HEK293 (cell line): ENCODE measurements around the gene SNX33.

Experiments used
- CTCF ChIA-PET: fragments of 350-600 bp; formaldehyde crosslinking; extraction: SDS; loops from one replicate; lab custom pipeline; 2021; ENCODE audit warnings: antibody characterized with exemption; lab: Yijun Ruan, JAX
- POLR2A ChIA-PET: fragments of 300-600 bp; formaldehyde crosslinking; extraction: SDS; loops from one replicate; lab custom pipeline; 2020; ENCODE audit warnings: antibody characterized with exemption, inconsistent platforms; lab: Yijun Ruan, JAX
- H3K27ac ChIP-seq: fragments of 200-500 bp; sonication (Bioruptor generic); 2 replicates; pipeline ENCODE4 v1.5.1; 2014; ENCODE audit warnings: low read depth, low read length, control low read depth, inconsistent platforms; ENCODE audit errors: extremely low read depth
- H3K36me3 ChIP-seq, 2 experiments: fragments of 200-500 bp in 1 of 2; sonication (Bioruptor generic) in 1 of 2; 1 replicate in 1 of 2; 2 replicates in 1 of 2; pipeline ENCODE4 v1.5.1; 2014 to 2017; ENCODE audit warnings: inconsistent platforms in 2 of 2, low read length in 2 of 2; ENCODE audit not compliant: control insufficient read depth in 2 of 2, insufficient read depth in 1 of 2
- H3K4me1 ChIP-seq: fragments of 200-500 bp; sonication (Bioruptor generic); 2 replicates; pipeline ENCODE4 v1.5.1; 2014; ENCODE audit warnings: mild to moderate bottlenecking, low read length, inconsistent platforms; ENCODE audit not compliant: control insufficient read depth, insufficient read depth
- H3K4me3 ChIP-seq: 2 replicates; pipeline ENCODE4 v1.5.1; 2011; ENCODE audit warnings: low read depth, mild to moderate bottlenecking, control low read depth, low read length, moderate library complexity
- H3K9me3 ChIP-seq: fragments of 200-500 bp; sonication (Bioruptor generic); 2 replicates; pipeline ENCODE4 v1.5.1; 2014; ENCODE audit warnings: low read depth, low read length, inconsistent platforms; ENCODE audit not compliant: control insufficient read depth, insufficient read depth
- CTCF ChIP-seq: fragments of 450-650 bp; formaldehyde crosslinking; IDR thresholded peaks from 2 replicates; pipeline ENCODE4 v1.5.1; 2016; ENCODE audit warnings: missing biosample characterization, missing genetic modification characterization
- GLIS1 ChIP-seq: fragments of 450-650 bp; formaldehyde crosslinking; IDR thresholded peaks from 2 replicates; pipeline ENCODE4 v1.5.1; 2016; ENCODE audit warnings: missing biosample characterization, missing genetic modification characterization
- PATZ1 ChIP-seq: fragments of 450-650 bp; formaldehyde crosslinking; IDR thresholded peaks from 2 replicates; pipeline ENCODE4 v1.5.1; 2016; ENCODE audit warnings: missing biosample characterization, missing genetic modification characterization
- PRDM10 ChIP-seq: fragments of 450-650 bp; formaldehyde crosslinking; IDR thresholded peaks from 2 replicates; pipeline ENCODE4 v1.5.1; 2016; ENCODE audit warnings: missing biosample characterization, missing genetic modification characterization
- ZBTB48 ChIP-seq: fragments of 450-650 bp; formaldehyde crosslinking; IDR thresholded peaks from 2 replicates; pipeline ENCODE4 v1.5.1; 2016; ENCODE audit warnings: missing biosample characterization, missing genetic modification characterization
- ZBTB6 ChIP-seq: fragments of 450-650 bp; formaldehyde crosslinking; IDR thresholded peaks from 2 replicates; pipeline ENCODE4 v1.5.1; 2017; ENCODE audit warnings: missing biosample characterization, missing genetic modification characterization
- ZFP69B ChIP-seq: fragments of 450-650 bp; formaldehyde crosslinking; IDR thresholded peaks from 2 replicates; pipeline ENCODE4 v1.5.1; 2016; ENCODE audit warnings: missing biosample characterization, missing genetic modification characterization
- ZNF114 ChIP-seq: fragments of 450-650 bp; formaldehyde crosslinking; IDR thresholded peaks from 2 replicates; pipeline ENCODE4 v1.5.0; 2017; ENCODE audit warnings: missing biosample characterization, missing genetic modification characterization
- ZNF121 ChIP-seq: fragments of 450-650 bp; formaldehyde crosslinking; IDR thresholded peaks from 2 replicates; pipeline ENCODE4 v1.5.1; 2016; ENCODE audit warnings: missing biosample characterization, missing genetic modification characterization
- ZNF19 ChIP-seq: fragments of 450-650 bp; formaldehyde crosslinking; IDR thresholded peaks from 2 replicates; pipeline ENCODE4; 2016; ENCODE audit warnings: missing biosample characterization, missing genetic modification characterization, low read depth
- ZNF2 ChIP-seq: fragments of 450-650 bp; formaldehyde crosslinking; IDR thresholded peaks from 2 replicates; pipeline ENCODE4 v1.5.1; 2016; ENCODE audit warnings: missing biosample characterization, missing genetic modification characterization
- ZNF223 ChIP-seq: fragments of 450-650 bp; formaldehyde crosslinking; IDR thresholded peaks from 2 replicates; pipeline ENCODE4 v1.5.1; 2016; ENCODE audit warnings: missing biosample characterization, missing genetic modification characterization
- ZNF239 ChIP-seq: fragments of 450-650 bp; formaldehyde crosslinking; IDR thresholded peaks from 2 replicates; pipeline ENCODE4 v1.5.1; 2016; ENCODE audit warnings: missing biosample characterization, missing genetic modification characterization
- ZNF280C ChIP-seq: fragments of 450-650 bp; formaldehyde crosslinking; IDR thresholded peaks from 2 replicates; pipeline ENCODE4 v1.5.1; 2016; ENCODE audit warnings: missing biosample characterization, missing genetic modification characterization
- ZNF394 ChIP-seq: fragments of 450-650 bp; formaldehyde crosslinking; IDR thresholded peaks from 2 replicates; pipeline ENCODE4 v1.5.1; 2016; ENCODE audit warnings: missing biosample characterization, missing genetic modification characterization, mild to moderate bottlenecking, moderate library complexity, borderline replicate concordance
- ZNF610 ChIP-seq: fragments of 450-650 bp; formaldehyde crosslinking; IDR thresholded peaks from 2 replicates; pipeline ENCODE4 v1.5.1; 2016; ENCODE audit warnings: missing biosample characterization, missing genetic modification characterization, borderline replicate concordance
- ZNF692 ChIP-seq: fragments of 450-650 bp; formaldehyde crosslinking; IDR thresholded peaks from 2 replicates; pipeline ENCODE4 v1.5.1; 2016; ENCODE audit warnings: missing biosample characterization, missing genetic modification characterization
- ZNF776 ChIP-seq: fragments of 450-650 bp; formaldehyde crosslinking; IDR thresholded peaks from 2 replicates; pipeline ENCODE4 v1.5.0; 2017; ENCODE audit warnings: missing biosample characterization, missing genetic modification characterization, borderline replicate concordance
- ZXDB ChIP-seq: fragments of 450-650 bp; formaldehyde crosslinking; IDR thresholded peaks from 2 replicates; pipeline ENCODE4 v1.5.1; 2016; ENCODE audit warnings: missing biosample characterization, missing genetic modification characterization

SNX33 gene

GRCh38 chr15:75693501-75694240, 46.0 kb downstream of the SNX33 start:
- CTCF ChIA-PET = interaction anchor here (0.7 to 1.4 kb wide), 10 partner anchors 8 to 111 kb away, joined by 3 to 11 read pairs (median 5); a partner anchor contains a TSS
- Histone ChIP-seq H3K36me3 (no peaks in the 10 kb centered on the region), H3K9me3 (no peaks in the 10 kb centered on the region)
- no peak for TF ChIP-seq ZNF114
- TF ChIP-seq ZFP69B (tag by site-specific recombination) = peak; percentile 57; the same call in 1 of the 2 replicates
- no peak for TF ChIP-seq PATZ1
- no peak for TF ChIP-seq ZBTB48 (tag by site-specific recombination)
- TF ChIP-seq CTCF = no peak
- peak; percentile 76 for TF ChIP-seq PRDM10
- no peak for TF ChIP-seq ZBTB6
- peak; percentile 82 for TF ChIP-seq ZNF692 (tag by site-specific recombination)
- no peak for TF ChIP-seq ZNF2 (tag by site-specific recombination)
- TF ChIP-seq, all 188 proteins: peak for 3
- POLR2A ChIA-PET = interaction anchor here (0.6 to 1.5 kb wide), 5 partner anchors 13 to 326 kb away, joined by 3 to 5 read pairs (median 3); partner anchors contain the start of gene SIN3A
- H3K27ac ChIP-seq = no peak overlapping the region; the same call in 1 of the 2 replicates
- peaks cover 4% of the 10 kb centered on the region for H3K4me1 ChIP-seq
- no peak overlapping the region for H3K4me3 ChIP-seq

- Histone ChIP-seq H3K27ac (peak overlapping the region; percentile 33; the same call in 1 of the 2 replicates), H3K4me1 (peaks cover 4% of the 10 kb centered on the region), H3K4me3 (no peak overlapping the region)
- TF ChIP-seq ZXDB = peak; percentile 63
- TF ChIP-seq ZNF19 (tag by site-specific recombination) = no peak
- TF ChIP-seq ZNF394 (tag by site-specific recombination) = 0 out of 2 replicates have a peak, but pooled peaks have one; percentile 46
- no peak for TF ChIP-seq ZNF223
- TF ChIP-seq ZNF121 (tag by site-specific recombination) = no peak
- no peak for TF ChIP-seq ZNF280C (tag by site-specific recombination)
- TF ChIP-seq ZNF610 (tag by site-specific recombination) = no peak
- no peak for TF ChIP-seq ZNF776 (tag by site-specific recombination)
- peak; percentile 97 for TF ChIP-seq GLIS1
- TF ChIP-seq ZNF239 (tag by site-specific recombination) = no peak
Observed at GRCh38 chr15:75694241-75695182, 46.8 kb downstream of the SNX33 start.

More at GRCh38 chr15:75694241-75695182, 46.8 kb downstream of the SNX33 start:
- ChIA-PET CTCF (interaction anchor here (0.6 to 1.4 kb wide), 14 partner anchors 9 to 1269 kb away, joined by 3 to 11 read pairs (median 4); a partner anchor contains a TSS), POLR2A (interaction anchor here (0.5 to 1.5 kb wide), 8 partner anchors 8 to 327 kb away, joined by 3 to 4 read pairs (median 3); partner anchors contain the start of genes IMP3 and SIN3A)
- no peaks in the 10 kb centered on the region for H3K9me3 ChIP-seq
- H3K36me3 ChIP-seq = no peaks in the 10 kb centered on the region
